ENCODE data around the gene UNC50.

GRCh38 chr2:98560256-98560771 lies 48.1 kb upstream of the UNC50 start:
- TF ChIP-seq CTCF (IDR thresholded peaks at IDR 0.05) (no peak), EP300 (IDR thresholded peaks at IDR 0.05) (no peak)

Measured in sigmoid colon (tissue), 4 donors.